IgD-negative memory B cell (primary cell): ENCODE results near the gene PRDM5. TPM values are rescaled to one million over a fixed set of nuclear protein-coding genes. Genes with fewer than 3 reads are reported as not detected.
"Not testable (repeated sequence)": the region's sequence is repeated elsewhere in the genome, so short reads cannot be mapped to it uniquely, and the experiment has no call there.

Source experiments
- H3K27ac Mint-ChIP-seq, 3 donors: one replicate each; pipeline ENCODE4 v1.8.0; 2020 to 2022; ENCODE audit warnings: mild to moderate bottlenecking in 3 of 3, mixed read lengths in 3 of 3, moderate library complexity in 1 of 3
- H3K27me3 Mint-ChIP-seq: one replicate; pipeline ENCODE4 v1.8.0; 2021; ENCODE audit warnings: mixed read lengths
- H3K36me3 Mint-ChIP-seq: one replicate; pipeline ENCODE4 v1.8.0; 2020; ENCODE audit warnings: mild to moderate bottlenecking, mixed read lengths
- H3K4me1 Mint-ChIP-seq, 3 donors: one replicate each; pipeline ENCODE4 v1.8.0; 2020 to 2022; ENCODE audit warnings: mixed read lengths in 3 of 3, mild to moderate bottlenecking in 1 of 3
- H3K4me3 Mint-ChIP-seq, 4 donors: one replicate each; pipeline ENCODE4 v1.8.0; 2020 to 2022; ENCODE audit warnings: mild to moderate bottlenecking in 4 of 4, mixed read lengths in 4 of 4, moderate library complexity in 3 of 4
- H3K9me3 Mint-ChIP-seq, 3 donors: one replicate each; pipeline ENCODE4 v1.8.0; 2020 to 2021; ENCODE audit warnings: mixed read lengths in 3 of 3, mild to moderate bottlenecking in 1 of 3
- polyA plus RNA-seq: library from polyadenylated mRNA; unstranded; fragments of 300-500 nt; fragmentation: Illumina TruSeq; gene quantifications from one replicate; pipeline ENCODE4 v1.2.3, GENCODE V29; 2021

The PRDM5 gene
- polyA plus RNA-seq, 1 donor from 2014 or later, result not detected

GRCh38 chr4:120753854-120754253 is 168.7 kb downstream of the PRDM5 start:
- Mint-ChIP-seq H3K4me1 (no peaks in the 10 kb centered on the region), H3K27me3 (no peaks in the 10 kb centered on the region), H3K9me3 (peaks cover 4 to 14% (median 13%) of the 10 kb centered on the region in 3 donors), H3K36me3 (peaks cover 1% of the 10 kb centered on the region), H3K27ac (no peak overlapping the region), H3K4me3 (no peak overlapping the region)

DNA sequence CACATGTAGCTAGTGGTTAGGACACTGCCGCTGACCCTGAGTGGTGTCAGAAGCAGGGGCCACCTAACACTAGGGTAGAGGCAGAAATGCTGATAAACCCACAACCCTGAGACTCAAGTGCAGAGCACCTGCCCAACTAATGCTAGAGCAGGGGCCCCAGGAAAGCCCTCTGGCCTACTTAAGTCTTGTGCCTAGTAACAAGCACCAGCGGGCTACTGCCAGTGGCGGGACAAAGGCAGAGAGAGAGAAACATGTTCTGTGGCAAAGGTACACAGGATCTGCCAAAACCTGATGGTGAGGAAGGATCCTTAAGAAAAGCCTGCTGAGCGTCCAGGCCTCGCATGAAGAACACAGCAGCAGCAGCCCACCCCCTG is 172.4 kb downstream of the PRDM5 start:
- peaks cover 4% of the 10 kb centered on the region for H3K36me3 Mint-ChIP-seq
- H3K9me3 Mint-ChIP-seq, result peaks cover 4 to 16% (median 8%) of the 10 kb centered on the region in 3 donors
- no peaks in the 10 kb centered on the region for H3K27me3 Mint-ChIP-seq
- H3K4me1 Mint-ChIP-seq, result peaks cover 0 to 1% (median 0%) of the 10 kb centered on the region in 3 donors
- no peak overlapping the region for H3K27ac Mint-ChIP-seq
- no peak overlapping the region for H3K4me3 Mint-ChIP-seq

DNA sequence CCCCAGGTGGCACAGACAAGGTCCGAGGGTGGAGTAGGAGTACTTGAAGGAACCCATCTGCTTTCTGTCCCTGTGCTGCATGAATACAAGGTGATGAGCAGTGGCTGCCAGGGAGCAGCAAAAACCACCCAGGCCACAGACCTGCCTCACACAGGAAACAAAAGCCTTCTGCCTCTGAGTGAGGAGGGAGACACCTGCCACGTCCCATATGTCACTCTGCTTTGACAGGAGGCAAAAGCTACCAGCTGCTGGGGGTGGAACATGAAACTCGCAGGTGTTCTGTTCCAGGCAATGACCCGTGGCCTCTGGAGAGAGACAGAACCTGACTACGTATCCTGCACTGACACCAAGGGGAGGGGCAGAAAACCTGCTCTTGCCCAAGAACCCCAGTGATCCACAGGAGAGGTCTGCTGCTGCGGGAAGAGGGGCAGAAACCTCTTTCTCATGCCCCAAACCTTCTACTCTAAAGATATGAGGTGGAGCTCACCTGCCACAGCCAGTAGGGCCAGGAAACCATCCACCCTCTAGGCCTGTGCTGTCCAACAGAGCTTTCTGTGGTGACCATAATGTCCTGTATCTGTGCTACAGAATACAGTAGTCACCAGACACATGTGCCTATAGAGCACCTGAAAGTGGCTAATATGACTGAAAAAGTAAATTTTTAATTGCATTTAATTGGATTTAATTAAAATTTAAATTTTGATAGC is 172.9 kb downstream of the PRDM5 start:
- Mint-ChIP-seq H3K27me3 (no peaks in the 10 kb centered on the region), H3K4me3 (no peak overlapping the region), H3K27ac (no peak overlapping the region), H3K36me3 (peaks cover 4% of the 10 kb centered on the region), H3K4me1 (peaks cover 0 to 1% (median 0%) of the 10 kb centered on the region in 3 donors), H3K9me3 (peaks cover 4 to 16% (median 8%) of the 10 kb centered on the region in 3 donors)

DNA sequence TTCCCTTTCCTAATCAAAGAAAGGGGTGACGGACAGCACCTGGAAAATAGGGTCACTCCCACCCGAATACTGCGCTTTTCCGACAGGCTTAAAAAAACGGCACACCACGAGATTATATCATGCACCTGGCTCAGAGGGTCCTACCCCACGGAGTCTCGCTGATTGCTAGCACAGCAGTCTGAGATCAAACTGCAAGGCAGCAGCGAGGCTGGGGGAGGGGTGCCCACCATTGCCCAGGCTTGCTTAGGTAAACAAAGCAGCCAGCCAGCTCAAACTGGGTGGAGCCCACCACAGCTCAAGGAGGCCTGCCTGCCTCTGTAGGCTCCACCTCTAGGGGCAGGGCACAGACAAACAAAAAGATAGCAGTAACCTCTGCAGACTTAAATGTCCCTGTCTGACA is 180.9 kb downstream of the PRDM5 start:
- not testable (repeated sequence) for H3K9me3 Mint-ChIP-seq, H3K4me3 Mint-ChIP-seq, H3K27me3 Mint-ChIP-seq, H3K4me1 Mint-ChIP-seq, H3K27ac Mint-ChIP-seq, H3K36me3 Mint-ChIP-seq

GRCh38 chr4:120736312-120736711 is 186.2 kb downstream of the PRDM5 start:
- H3K36me3 Mint-ChIP-seq, result no peaks in the 10 kb centered on the region
- no peaks in the 10 kb centered on the region for H3K27me3 Mint-ChIP-seq
- no peak overlapping the region for H3K4me3 Mint-ChIP-seq
- H3K4me1 Mint-ChIP-seq, result no peaks in the 10 kb centered on the region
- no peaks in the 10 kb centered on the region for H3K9me3 Mint-ChIP-seq
- no peak overlapping the region for H3K27ac Mint-ChIP-seq

DNA sequence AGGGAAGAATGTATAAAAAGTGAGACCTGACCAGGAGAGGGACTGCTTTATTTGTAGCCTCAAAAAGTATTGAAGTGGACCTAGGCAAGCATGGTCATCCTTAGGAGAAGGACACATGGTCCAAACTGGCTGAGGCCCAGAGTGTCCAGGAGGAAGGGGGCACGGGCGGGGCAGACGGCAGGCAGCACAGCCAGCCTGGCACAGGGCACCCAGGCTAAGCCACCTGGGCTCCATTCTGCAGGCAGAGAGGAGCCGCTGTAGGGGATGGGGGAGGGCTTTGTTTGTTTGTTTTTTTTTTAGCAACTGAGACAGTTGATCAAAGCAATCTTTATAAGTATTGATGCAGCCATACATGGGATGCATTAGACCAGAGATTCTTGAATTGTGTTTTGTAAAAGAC is 188.6 kb downstream of the PRDM5 start:
- Mint-ChIP-seq H3K36me3 (no peaks in the 10 kb centered on the region), H3K4me3 (no peak overlapping the region), H3K9me3 (no peaks in the 10 kb centered on the region), H3K27ac (no peak overlapping the region), H3K4me1 (no peaks in the 10 kb centered on the region), H3K27me3 (no peaks in the 10 kb centered on the region)

GRCh38 chr4:120733054-120733453 is 189.5 kb downstream of the PRDM5 start:
- Mint-ChIP-seq H3K36me3 (no peaks in the 10 kb centered on the region), H3K4me1 (no peaks in the 10 kb centered on the region), H3K4me3 (no peak overlapping the region), H3K27me3 (no peaks in the 10 kb centered on the region), H3K27ac (no peak overlapping the region), H3K9me3 (no peaks in the 10 kb centered on the region)

GRCh38 chr4:120731561-120731960 is 191.0 kb downstream of the PRDM5 start:
- H3K4me3 Mint-ChIP-seq, result no peak overlapping the region
- no peaks in the 10 kb centered on the region for H3K9me3 Mint-ChIP-seq
- H3K4me1 Mint-ChIP-seq, result no peaks in the 10 kb centered on the region
- no peaks in the 10 kb centered on the region for H3K36me3 Mint-ChIP-seq
- H3K27ac Mint-ChIP-seq, result no peak overlapping the region
- no peaks in the 10 kb centered on the region for H3K27me3 Mint-ChIP-seq

- Mint-ChIP-seq H3K4me3 (no peak overlapping the region), H3K4me1 (no peaks in the 10 kb centered on the region), H3K27me3 (no peaks in the 10 kb centered on the region), H3K9me3 (no peaks in the 10 kb centered on the region), H3K36me3 (no peaks in the 10 kb centered on the region), H3K27ac (no peak overlapping the region)
Observed at GRCh38 chr4:120730777-120731320, 191.7 kb downstream of the PRDM5 start.

GRCh38 chr4:120728892-120729675 is 193.4 kb downstream of the PRDM5 start:
- H3K4me3 Mint-ChIP-seq, result no peak overlapping the region
- no peak overlapping the region for H3K27ac Mint-ChIP-seq
- H3K27me3 Mint-ChIP-seq, result no peaks in the 10 kb centered on the region

DNA sequence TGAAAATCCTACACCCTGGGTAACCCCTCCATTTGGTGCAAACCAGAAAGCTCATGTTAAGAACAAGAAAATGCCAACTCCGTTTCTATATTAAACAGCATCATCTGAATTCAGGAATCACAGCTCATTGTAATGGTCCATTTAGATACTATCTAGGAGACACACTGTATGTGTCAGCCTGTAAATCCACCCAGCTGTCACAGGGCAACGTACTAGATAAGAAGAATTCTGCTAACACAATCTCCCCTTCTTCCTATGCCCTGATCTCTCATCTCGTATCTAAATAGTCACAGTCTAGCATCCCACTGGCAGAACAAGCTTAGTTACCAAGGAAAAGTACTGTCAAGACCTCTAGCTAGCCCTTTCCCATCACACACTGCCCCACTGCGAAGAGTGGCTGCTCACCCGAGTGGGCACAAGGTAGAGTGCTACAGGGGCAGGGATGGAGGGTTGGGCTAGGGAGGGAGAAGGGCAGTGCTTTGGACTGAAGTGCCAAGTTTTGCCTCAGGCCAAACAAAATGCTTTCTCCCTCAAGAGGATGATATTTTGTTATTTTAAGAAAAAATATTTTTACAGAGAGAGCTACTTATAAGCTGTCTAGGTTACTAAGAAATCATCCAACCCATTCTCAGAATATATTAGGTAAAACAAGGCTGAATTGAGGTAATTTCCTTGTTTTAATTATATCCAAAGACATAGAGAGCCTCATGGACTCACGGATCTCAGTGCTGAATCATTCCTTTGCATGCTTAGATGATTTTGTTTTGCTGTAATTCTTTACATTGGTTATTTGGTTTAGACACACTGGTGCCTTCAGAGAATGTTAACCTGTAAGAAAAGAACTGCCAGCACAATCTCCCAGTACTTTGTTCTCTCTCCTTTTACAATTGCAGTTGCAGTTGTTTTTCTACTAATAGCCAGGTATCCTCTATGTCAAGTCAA is 196.6 kb downstream of the PRDM5 start:
- no peaks in the 10 kb centered on the region for H3K36me3 Mint-ChIP-seq
- no peaks in the 10 kb centered on the region for H3K27me3 Mint-ChIP-seq
- H3K9me3 Mint-ChIP-seq, result no peaks in the 10 kb centered on the region
- no peak overlapping the region for H3K4me3 Mint-ChIP-seq
- H3K27ac Mint-ChIP-seq, result no peak overlapping the region
- H3K4me1 Mint-ChIP-seq, result no peaks in the 10 kb centered on the region

More at GRCh38 chr4:120728892-120729675, 193.4 kb downstream of the PRDM5 start:
- Mint-ChIP-seq H3K36me3 (no peaks in the 10 kb centered on the region), H3K4me1 (no peaks in the 10 kb centered on the region), H3K9me3 (no peaks in the 10 kb centered on the region)

DNA sequence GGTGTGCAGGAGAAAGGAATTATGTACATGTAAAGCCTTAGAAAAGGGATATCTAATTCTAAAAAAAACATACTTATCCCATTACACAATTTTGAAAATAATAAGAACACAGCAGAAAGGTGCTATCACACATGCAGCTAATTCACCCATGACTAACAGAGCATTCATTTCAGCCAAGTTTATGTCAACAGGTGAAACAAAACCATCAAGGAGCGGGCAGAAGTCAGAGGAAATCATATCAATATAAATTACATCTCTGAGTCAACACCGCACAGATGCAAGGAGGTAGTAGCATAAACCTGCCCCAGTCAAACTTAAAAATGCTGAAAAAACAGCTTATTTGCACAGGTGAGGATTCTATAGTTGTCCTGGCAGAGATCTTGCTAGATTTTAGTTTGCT is 197.9 kb downstream of the PRDM5 start:
- Mint-ChIP-seq H3K9me3 (no peaks in the 10 kb centered on the region), H3K27me3 (no peaks in the 10 kb centered on the region), H3K4me1 (no peaks in the 10 kb centered on the region), H3K4me3 (no peak overlapping the region), H3K27ac (no peak overlapping the region), H3K36me3 (no peaks in the 10 kb centered on the region)

- H3K4me1 Mint-ChIP-seq, result no peaks in the 10 kb centered on the region
- no peaks in the 10 kb centered on the region for H3K9me3 Mint-ChIP-seq
- no peak overlapping the region for H3K27ac Mint-ChIP-seq
- H3K27me3 Mint-ChIP-seq, result no peaks in the 10 kb centered on the region
- no peaks in the 10 kb centered on the region for H3K36me3 Mint-ChIP-seq
- no peak overlapping the region for H3K4me3 Mint-ChIP-seq
Observed at GRCh38 chr4:120723986-120724385, 198.5 kb downstream of the PRDM5 start.

DNA sequence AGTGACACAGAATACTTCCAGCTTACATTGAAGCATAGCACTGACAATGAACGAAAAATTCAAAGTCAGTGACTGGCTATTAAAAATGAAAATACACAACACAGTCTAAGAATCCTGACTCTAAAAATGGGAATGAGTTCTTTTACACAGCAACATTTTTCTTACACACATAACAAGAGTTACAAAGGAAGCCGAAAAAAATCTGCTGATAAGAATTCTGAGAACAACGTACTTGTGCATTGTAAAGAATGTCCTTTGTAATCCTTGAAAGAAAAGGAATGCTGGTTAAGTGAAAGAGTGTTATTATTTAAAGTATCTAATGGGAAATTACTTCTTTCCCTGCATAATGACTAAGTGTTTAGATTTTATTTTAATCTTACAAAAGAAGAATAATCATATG is 199.4 kb downstream of the PRDM5 start:
- Mint-ChIP-seq H3K4me1 (no peaks in the 10 kb centered on the region), H3K27me3 (no peaks in the 10 kb centered on the region), H3K9me3 (no peaks in the 10 kb centered on the region), H3K27ac (no peak overlapping the region), H3K4me3 (no peak overlapping the region), H3K36me3 (no peaks in the 10 kb centered on the region)

DNA sequence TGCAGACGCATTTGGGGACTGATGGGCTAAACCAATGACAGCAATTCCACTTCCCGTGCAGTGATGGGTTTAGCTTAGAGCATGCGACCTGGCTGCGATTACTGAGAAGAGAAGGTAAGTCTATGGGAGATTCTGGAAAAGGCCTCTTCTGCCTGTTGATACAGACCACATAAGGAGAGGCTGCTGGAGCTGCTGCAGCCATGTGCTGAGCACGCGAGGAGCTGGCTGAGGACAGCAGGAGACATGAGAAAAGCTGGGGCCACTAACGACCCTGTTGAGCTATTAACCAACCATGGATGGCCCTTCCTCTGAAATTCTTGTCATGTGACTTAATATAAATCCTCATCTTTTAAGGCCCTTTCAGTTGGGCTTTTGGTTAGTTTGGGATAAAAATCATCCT is 199.9 kb downstream of the PRDM5 start:
- no peaks in the 10 kb centered on the region for H3K4me1 Mint-ChIP-seq
- H3K36me3 Mint-ChIP-seq, result no peaks in the 10 kb centered on the region
- H3K27ac Mint-ChIP-seq, result no peak overlapping the region
- H3K4me3 Mint-ChIP-seq, result no peak overlapping the region
- no peaks in the 10 kb centered on the region for H3K27me3 Mint-ChIP-seq
- H3K9me3 Mint-ChIP-seq, result no peaks in the 10 kb centered on the region
